HEK293 (cell line): Measurements from ENCODE around the gene RNF214.
"Not testable (repeated sequence)": the region's sequence is repeated elsewhere in the genome, so short reads cannot be mapped to it uniquely, and the experiment has no call there.

Experiments used
- CTCF ChIA-PET: fragments of 350-600 bp; formaldehyde crosslinking; extraction: SDS; loops from one replicate; lab custom pipeline; 2021; ENCODE audit warnings: antibody characterized with exemption; lab: Yijun Ruan, JAX
- POLR2A ChIA-PET: fragments of 300-600 bp; formaldehyde crosslinking; extraction: SDS; loops from one replicate; lab custom pipeline; 2020; ENCODE audit warnings: antibody characterized with exemption, inconsistent platforms; lab: Yijun Ruan, JAX
- H3K27ac ChIP-seq: fragments of 200-500 bp; sonication (Bioruptor generic); 2 replicates; pipeline ENCODE4 v1.5.1; 2014; ENCODE audit warnings: low read depth, low read length, control low read depth, inconsistent platforms; ENCODE audit errors: extremely low read depth
- H3K36me3 ChIP-seq, 2 experiments: fragments of 200-500 bp in 1 of 2; sonication (Bioruptor generic) in 1 of 2; 1 replicate in 1 of 2; 2 replicates in 1 of 2; pipeline ENCODE4 v1.5.1; 2014 to 2017; ENCODE audit warnings: inconsistent platforms in 2 of 2, low read length in 2 of 2; ENCODE audit not compliant: control insufficient read depth in 2 of 2, insufficient read depth in 1 of 2
- H3K4me1 ChIP-seq: fragments of 200-500 bp; sonication (Bioruptor generic); 2 replicates; pipeline ENCODE4 v1.5.1; 2014; ENCODE audit warnings: mild to moderate bottlenecking, low read length, inconsistent platforms; ENCODE audit not compliant: control insufficient read depth, insufficient read depth
- H3K4me3 ChIP-seq: 2 replicates; pipeline ENCODE4 v1.5.1; 2011; ENCODE audit warnings: low read depth, mild to moderate bottlenecking, control low read depth, low read length, moderate library complexity
- H3K9me3 ChIP-seq: fragments of 200-500 bp; sonication (Bioruptor generic); 2 replicates; pipeline ENCODE4 v1.5.1; 2014; ENCODE audit warnings: low read depth, low read length, inconsistent platforms; ENCODE audit not compliant: control insufficient read depth, insufficient read depth
- GFI1B ChIP-seq: fragments of 450-650 bp; formaldehyde crosslinking; IDR thresholded peaks from 2 replicates; pipeline ENCODE4 v1.5.1; 2016; ENCODE audit warnings: missing biosample characterization, missing genetic modification characterization
- GLIS1 ChIP-seq: fragments of 450-650 bp; formaldehyde crosslinking; IDR thresholded peaks from 2 replicates; pipeline ENCODE4 v1.5.1; 2016; ENCODE audit warnings: missing biosample characterization, missing genetic modification characterization
- KLF10 ChIP-seq: fragments of 450-650 bp; IDR thresholded peaks from 2 replicates; pipeline ENCODE4 v1.5.1; 2018; ENCODE audit warnings: missing biosample characterization, mild to moderate bottlenecking, missing genetic modification characterization
- RBAK ChIP-seq: fragments of 450-650 bp; formaldehyde crosslinking; IDR thresholded peaks from 2 replicates; pipeline ENCODE4 v1.5.1; 2016; ENCODE audit warnings: missing biosample characterization, missing genetic modification characterization
- YY1 ChIP-seq: fragments of 450-650 bp; formaldehyde crosslinking; IDR thresholded peaks from 2 replicates; pipeline ENCODE4 v1.5.1; 2018; ENCODE audit warnings: missing biosample characterization, missing genetic modification characterization
- ZNF146 ChIP-seq: fragments of 450-650 bp; formaldehyde crosslinking; IDR thresholded peaks from 2 replicates; pipeline ENCODE4 v1.5.1; 2016; ENCODE audit warnings: missing biosample characterization, missing genetic modification characterization
- ZNF302 ChIP-seq: fragments of 450-650 bp; formaldehyde crosslinking; IDR thresholded peaks from 2 replicates; pipeline ENCODE4 v1.5.1; 2016; ENCODE audit warnings: missing biosample characterization, missing genetic modification characterization, low read depth
- ZNF791 ChIP-seq: fragments of 450-650 bp; formaldehyde crosslinking; IDR thresholded peaks from 2 replicates; pipeline ENCODE4 v1.5.1; 2016; ENCODE audit warnings: missing biosample characterization, missing genetic modification characterization
- TF ChIP-seq, protein P1 (sequence below): fragments of 450-650 bp; formaldehyde crosslinking; IDR thresholded peaks from 2 replicates; pipeline ENCODE4 v1.5.1; 2016; ENCODE audit warnings: missing biosample characterization, missing genetic modification characterization
- TF ChIP-seq, protein P2 (sequence below): fragments of 450-650 bp; formaldehyde crosslinking; IDR thresholded peaks from 2 replicates; pipeline ENCODE4 v1.5.0; 2017; ENCODE audit warnings: missing biosample characterization, missing genetic modification characterization, borderline replicate concordance
- TF ChIP-seq, protein P3 (sequence below): fragments of 450-650 bp; formaldehyde crosslinking; IDR thresholded peaks from 2 replicates; pipeline ENCODE4 v1.5.1; 2016; ENCODE audit warnings: missing biosample characterization, missing genetic modification characterization, borderline replicate concordance
- TF ChIP-seq, protein P4 (sequence below): fragments of 450-650 bp; IDR thresholded peaks from 2 replicates; pipeline ENCODE4 v1.5.1; 2018; ENCODE audit warnings: missing biosample characterization, missing genetic modification characterization

RNF214 gene

DNA sequence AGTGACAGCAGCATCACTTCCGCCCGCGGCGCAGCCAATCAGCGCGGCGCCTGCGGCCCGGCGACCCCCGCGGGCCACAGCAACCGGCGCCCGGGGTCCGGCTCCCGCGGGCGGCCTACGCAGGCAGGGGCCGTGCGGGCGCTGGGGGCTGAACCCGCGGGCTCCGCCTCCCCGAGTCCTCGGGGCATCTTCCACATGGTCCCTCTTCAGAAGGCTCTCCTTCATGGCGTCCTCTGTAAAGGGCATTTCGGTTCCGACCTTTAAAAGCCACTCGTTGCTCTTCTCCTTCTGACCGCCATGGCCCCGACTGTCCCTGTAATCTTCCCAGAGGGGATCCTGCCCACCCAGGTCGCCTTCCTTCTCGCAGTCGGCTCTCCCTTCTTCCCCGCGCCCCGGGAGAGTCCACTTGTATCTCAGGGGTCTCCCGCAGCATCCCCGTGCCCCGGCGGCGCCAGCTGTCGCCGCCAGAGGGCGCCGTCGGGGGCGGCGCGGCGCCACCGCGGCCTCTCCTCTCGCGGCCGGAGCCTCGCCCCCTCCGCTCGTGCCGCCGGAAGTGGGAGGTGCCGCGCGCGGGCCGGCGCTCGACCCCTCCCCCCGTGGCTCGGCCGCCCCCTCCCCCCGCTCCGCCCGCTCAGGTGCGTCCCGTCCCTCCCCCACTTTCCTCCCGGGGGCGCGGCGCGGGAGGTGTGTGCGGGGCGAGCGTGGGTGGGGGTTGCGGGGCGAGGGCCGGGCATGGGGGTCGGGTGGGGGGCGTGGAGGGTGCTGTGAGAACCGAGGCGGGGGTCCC, at the start of gene RNF214 (continued):
- TF ChIP-seq, protein P1, sequence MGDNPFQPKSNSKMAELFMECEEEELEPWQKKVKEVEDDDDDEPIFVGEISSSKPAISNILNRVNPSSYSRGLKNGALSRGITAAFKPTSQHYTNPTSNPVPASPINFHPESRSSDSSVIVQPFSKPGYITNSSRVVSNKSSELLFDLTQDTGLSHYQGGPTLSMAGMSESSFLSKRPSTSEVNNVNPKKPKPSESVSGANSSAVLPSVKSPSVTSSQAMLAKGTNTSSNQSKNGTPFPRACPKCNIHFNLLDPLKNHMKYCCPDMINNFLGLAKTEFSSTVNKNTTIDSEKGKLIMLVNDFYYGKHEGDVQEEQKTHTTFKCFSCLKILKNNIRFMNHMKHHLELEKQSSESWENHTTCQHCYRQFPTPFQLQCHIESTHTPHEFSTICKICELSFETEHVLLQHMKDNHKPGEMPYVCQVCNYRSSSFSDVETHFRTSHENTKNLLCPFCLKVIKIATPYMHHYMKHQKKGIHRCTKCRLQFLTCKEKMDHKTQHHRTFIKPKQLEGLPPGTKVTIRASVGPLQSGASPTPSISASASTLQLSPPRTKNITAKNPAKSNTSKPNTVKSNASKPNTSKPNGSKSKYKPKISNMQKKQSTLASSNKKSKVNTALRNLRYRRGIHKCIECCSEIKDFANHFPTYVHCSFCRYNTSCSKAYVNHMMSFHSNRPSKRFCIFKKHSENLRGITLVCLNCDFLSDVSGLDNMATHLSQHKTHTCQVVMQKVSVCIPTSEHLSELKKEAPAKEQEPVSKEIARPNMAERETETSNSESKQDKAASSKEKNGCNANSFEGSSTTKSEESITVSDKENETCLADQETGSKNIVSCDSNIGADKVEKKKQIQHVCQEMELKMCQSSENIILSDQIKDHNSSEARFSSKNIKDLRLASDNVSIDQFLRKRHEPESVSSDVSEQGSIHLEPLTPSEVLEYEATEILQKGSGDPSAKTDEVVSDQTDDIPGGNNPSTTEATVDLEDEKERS (tag by site-specific recombination): no peak
- TF ChIP-seq GLIS1 (0 out of 2 replicates have a peak, but pooled peaks have one; percentile 10), RBAK (tag by site-specific recombination) (no peak), KLF10 (tag by site-specific recombination) (peak; percentile 39; the same call in 1 of the 2 replicates), GFI1B (tag by site-specific recombination) (no peak), ZNF302 (tag by site-specific recombination) (no peak), YY1 (tag by site-specific recombination) (no peak), ZNF146 (tag by site-specific recombination) (no peak)
- TF ChIP-seq, protein P2, sequence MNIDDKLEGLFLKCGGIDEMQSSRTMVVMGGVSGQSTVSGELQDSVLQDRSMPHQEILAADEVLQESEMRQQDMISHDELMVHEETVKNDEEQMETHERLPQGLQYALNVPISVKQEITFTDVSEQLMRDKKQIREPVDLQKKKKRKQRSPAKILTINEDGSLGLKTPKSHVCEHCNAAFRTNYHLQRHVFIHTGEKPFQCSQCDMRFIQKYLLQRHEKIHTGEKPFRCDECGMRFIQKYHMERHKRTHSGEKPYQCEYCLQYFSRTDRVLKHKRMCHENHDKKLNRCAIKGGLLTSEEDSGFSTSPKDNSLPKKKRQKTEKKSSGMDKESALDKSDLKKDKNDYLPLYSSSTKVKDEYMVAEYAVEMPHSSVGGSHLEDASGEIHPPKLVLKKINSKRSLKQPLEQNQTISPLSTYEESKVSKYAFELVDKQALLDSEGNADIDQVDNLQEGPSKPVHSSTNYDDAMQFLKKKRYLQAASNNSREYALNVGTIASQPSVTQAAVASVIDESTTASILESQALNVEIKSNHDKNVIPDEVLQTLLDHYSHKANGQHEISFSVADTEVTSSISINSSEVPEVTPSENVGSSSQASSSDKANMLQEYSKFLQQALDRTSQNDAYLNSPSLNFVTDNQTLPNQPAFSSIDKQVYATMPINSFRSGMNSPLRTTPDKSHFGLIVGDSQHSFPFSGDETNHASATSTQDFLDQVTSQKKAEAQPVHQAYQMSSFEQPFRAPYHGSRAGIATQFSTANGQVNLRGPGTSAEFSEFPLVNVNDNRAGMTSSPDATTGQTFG (tag by site-specific recombination): no peak
- TF ChIP-seq, protein P3, sequence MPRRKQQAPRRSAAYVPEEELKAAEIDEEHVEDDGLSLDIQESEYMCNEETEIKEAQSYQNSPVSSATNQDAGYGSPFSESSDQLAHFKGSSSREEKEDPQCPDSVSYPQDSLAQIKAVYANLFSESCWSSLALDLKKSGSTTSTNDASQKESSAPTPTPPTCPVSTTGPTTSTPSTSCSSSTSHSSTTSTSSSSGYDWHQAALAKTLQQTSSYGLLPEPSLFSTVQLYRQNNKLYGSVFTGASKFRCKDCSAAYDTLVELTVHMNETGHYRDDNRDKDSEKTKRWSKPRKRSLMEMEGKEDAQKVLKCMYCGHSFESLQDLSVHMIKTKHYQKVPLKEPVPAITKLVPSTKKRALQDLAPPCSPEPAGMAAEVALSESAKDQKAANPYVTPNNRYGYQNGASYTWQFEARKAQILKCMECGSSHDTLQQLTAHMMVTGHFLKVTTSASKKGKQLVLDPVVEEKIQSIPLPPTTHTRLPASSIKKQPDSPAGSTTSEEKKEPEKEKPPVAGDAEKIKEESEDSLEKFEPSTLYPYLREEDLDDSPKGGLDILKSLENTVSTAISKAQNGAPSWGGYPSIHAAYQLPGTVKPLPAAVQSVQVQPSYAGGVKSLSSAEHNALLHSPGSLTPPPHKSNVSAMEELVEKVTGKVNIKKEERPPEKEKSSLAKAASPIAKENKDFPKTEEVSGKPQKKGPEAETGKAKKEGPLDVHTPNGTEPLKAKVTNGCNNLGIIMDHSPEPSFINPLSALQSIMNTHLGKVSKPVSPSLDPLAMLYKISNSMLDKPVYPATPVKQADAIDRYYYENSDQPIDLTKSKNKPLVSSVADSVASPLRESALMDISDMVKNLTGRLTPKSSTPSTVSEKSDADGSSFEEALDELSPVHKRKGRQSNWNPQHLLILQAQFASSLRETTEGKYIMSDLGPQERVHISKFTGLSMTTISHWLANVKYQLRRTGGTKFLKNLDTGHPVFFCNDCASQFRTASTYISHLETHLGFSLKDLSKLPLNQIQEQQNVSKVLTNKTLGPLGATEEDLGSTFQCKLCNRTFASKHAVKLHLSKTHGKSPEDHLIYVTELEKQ: no peak
- TF ChIP-seq, all 188 proteins: peak for 20

DNA sequence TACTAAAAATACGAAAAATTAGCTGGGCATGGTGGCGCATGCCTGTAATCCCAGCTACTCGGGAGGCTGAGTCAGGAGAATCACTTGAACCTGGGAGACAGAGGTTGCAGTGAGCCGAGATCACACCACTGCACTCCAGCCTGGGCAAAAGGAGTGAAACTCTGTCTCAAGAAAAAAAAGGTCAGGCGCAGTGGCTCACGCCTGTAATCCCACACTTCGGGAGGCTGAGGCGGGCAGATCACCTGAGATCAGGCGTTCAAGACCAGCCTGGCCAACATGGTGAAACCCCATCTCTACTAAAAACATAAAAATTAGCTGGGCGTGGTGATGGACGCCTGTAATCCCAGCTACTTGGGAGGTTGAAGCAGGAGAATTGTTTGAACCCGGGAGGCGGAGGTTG, 49.3 kb upstream of the RNF214 start:
- H3K27ac ChIP-seq, H3K4me1 ChIP-seq, H3K9me3 ChIP-seq, H3K4me3 ChIP-seq: not testable (repeated sequence)
- peaks cover 0 to 52% of the 10 kb centered on the region in 2 experiments; a peak in 1 of 3 replicates for H3K36me3 ChIP-seq
- ChIA-PET CTCF (interaction anchor here (0.6 to 7.1 kb wide), 4 partner anchors 11 to 303 kb away, joined by 3 to 71 read pairs (median 8); partner anchors contain the start of gene PCSK7), POLR2A (interaction anchor here (0.6 kb wide), 1 partner anchor 414 kb away, joined by 5 read pairs; no protein-coding TSS in a partner anchor)

DNA sequence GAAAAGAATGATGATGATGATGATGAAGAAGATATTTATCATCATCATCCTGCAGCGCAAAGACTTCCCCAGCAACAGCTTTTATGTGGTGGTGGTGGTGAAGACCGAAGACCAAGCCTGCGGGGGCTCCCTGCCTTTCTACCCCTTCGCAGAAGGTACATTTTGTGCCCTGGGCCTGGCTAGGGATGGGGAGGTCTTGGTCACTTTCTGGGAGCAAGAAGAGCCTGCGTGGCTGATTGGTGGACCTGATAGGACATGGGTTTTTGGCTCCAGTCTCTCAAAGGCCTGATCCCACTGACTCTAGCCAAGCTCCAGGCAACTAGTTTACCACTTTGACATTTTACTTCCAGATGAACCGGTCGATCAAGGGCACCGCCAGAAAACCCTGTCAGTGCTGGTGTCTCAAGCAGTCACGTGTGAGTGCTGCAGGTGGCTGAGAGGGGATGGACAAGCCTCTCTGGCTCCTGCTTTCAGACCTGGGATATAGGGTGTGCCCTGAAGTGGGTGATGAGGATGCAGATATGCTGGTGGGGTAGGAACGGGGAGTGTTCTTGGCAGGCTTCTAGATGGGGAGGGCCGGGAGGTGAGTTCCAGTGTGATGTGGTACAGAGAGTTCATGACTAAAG, 48.6 kb upstream of the RNF214 start:
- POLR2A ChIA-PET: no interaction called here
- no peaks in the 10 kb centered on the region for H3K4me1 ChIP-seq
- H3K27ac ChIP-seq: no peak overlapping the region

More for the DNA sequence above, 48.6 kb upstream of the RNF214 start:
- Histone ChIP-seq H3K9me3 (no peaks in the 10 kb centered on the region), H3K36me3 (peaks cover 0 to 58% of the 10 kb centered on the region in 2 experiments; a peak in 1 of 3 replicates), H3K4me3 (no peak overlapping the region)
- CTCF ChIA-PET: interaction anchor here (0.6 to 7.1 kb wide), 3 partner anchors 39 to 53 kb away, joined by 3 to 71 read pairs (median 3); partner anchors contain the start of gene PCSK7
- no peak for TF ChIP-seq ZNF791 (tag by site-specific recombination)
- TF ChIP-seq, protein P4, sequence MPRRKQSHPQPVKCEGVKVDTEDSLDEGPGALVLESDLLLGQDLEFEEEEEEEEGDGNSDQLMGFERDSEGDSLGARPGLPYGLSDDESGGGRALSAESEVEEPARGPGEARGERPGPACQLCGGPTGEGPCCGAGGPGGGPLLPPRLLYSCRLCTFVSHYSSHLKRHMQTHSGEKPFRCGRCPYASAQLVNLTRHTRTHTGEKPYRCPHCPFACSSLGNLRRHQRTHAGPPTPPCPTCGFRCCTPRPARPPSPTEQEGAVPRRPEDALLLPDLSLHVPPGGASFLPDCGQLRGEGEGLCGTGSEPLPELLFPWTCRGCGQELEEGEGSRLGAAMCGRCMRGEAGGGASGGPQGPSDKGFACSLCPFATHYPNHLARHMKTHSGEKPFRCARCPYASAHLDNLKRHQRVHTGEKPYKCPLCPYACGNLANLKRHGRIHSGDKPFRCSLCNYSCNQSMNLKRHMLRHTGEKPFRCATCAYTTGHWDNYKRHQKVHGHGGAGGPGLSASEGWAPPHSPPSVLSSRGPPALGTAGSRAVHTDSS: peak; percentile 77
